Lower leg skin (tissue), 4 donors: ENCODE results near the gene MAP4K2. TPM values are rescaled to one million over a fixed set of nuclear protein-coding genes. Genes with fewer than 3 reads are reported as not detected.

Experiments
- DNase-seq, 2 donors: peaks; one replicate each; pipeline ENCODE4 v3.0.0-alpha.2; 2019; ENCODE audit warnings: low spot score in 2 of 2
- H3K4me3 ChIP-seq: fragments of 200-600 bp; sonication (generic); 2 replicates; pipeline ENCODE4 v1.5.1; 2017; ENCODE audit warnings: mild to moderate bottlenecking, low read depth; ENCODE audit not compliant: poor library complexity, severe bottlenecking
- POLR2A ChIP-seq, 2 donors: fragments of 450-650 bp; IDR thresholded peaks; one replicate each; pipeline ENCODE4 v1.6.1; 2016 to 2017; ENCODE audit warnings: antibody characterized with exemption in 2 of 2, mild to moderate bottlenecking in 1 of 2, moderate library complexity in 1 of 2
- WGBS, 2 donors: methylation state at CpG; one replicate each; pipeline ENCODE4 v1.1.5; 2018; 5-methylcytosine and 5-hydroxymethylcytosine counted together
- intact Hi-C: fragments of 100-400 bp; cut with DNase I; formaldehyde crosslinking; loops from one replicate; pipeline ENCODE4 v1.15.0; 2023; ENCODE audit warnings: low total_unique reads
- total RNA-seq, 4 donors: library from RNA; depleted of rRNA; stranded (reverse); fragments of >200 nt; gene quantifications; one replicate each; pipeline ENCODE4 v1.1.0, GENCODE V29; 2016
- TF ChIP-seq, protein P1 (sequence below), 3 donors: fragments of 450-650 bp; IDR thresholded peaks; one replicate each; pipeline ENCODE4 v1.5.1; 2016; ENCODE audit warnings: antibody characterized with exemption in 3 of 3, mild to moderate bottlenecking in 3 of 3, moderate library complexity in 2 of 3

The MAP4K2 gene
- total RNA-seq, 4 donors from 2014 or later: 9.3 to 29.8 (median 19.5) TPM

DNA sequence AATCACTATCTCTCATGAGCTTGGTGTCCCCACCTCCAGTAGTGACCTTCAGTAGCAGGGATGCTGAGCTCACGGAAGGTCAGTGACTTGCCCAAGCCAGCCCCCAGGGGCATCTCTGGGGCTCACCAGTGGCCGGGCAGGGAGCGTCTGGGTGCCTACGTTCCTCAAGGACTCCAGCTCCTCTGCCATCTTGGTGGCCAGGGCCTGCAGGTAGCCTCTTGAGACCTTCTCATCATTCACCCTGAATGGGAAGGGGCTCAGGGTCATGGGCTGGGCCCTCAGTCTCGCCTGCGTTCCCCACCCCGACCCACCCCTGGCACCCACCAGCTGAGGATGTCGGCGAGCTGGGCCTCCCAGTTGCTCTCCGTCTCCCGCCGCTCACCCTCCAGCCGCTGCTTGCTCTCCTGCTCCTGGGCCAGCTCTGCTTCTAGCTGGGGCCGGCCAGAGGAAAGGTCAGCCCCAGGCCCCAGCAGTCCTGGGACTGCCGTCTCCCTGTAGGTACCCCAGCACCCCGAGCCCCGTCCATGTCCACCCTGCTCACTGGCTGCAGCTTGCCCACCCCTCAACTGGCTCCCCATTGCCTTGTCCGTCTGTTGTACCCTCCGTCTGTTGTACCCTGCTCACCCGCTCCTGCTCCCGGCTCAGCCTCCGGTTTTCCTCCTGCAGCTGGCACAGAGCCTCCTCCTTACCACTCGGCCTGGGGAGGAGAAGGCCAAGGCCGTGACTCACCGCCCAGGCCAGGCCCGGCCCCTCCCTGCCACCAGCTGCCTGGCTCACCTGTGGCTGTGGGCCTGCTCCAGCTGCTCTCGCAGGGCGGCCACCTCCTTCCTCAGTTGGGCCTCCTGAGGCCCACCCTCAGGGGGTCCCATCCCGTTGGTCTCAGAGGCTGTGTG, 32.0 kb upstream of the MAP4K2 start:
- 62 to 77% methylated on average over 26 to 28 of the region's 29 CpGs for WGBS, 2 donors
- intact Hi-C loops: no loop called here
- TF ChIP-seq, protein P1, sequence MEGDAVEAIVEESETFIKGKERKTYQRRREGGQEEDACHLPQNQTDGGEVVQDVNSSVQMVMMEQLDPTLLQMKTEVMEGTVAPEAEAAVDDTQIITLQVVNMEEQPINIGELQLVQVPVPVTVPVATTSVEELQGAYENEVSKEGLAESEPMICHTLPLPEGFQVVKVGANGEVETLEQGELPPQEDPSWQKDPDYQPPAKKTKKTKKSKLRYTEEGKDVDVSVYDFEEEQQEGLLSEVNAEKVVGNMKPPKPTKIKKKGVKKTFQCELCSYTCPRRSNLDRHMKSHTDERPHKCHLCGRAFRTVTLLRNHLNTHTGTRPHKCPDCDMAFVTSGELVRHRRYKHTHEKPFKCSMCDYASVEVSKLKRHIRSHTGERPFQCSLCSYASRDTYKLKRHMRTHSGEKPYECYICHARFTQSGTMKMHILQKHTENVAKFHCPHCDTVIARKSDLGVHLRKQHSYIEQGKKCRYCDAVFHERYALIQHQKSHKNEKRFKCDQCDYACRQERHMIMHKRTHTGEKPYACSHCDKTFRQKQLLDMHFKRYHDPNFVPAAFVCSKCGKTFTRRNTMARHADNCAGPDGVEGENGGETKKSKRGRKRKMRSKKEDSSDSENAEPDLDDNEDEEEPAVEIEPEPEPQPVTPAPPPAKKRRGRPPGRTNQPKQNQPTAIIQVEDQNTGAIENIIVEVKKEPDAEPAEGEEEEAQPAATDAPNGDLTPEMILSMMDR (IDR thresholded peaks at IDR 0.05): no peak
- no peak for TF ChIP-seq POLR2A (IDR thresholded peaks at IDR 0.05)
- DNase-seq: no peak
- H3K4me3 ChIP-seq: no peak overlapping the region

DNA sequence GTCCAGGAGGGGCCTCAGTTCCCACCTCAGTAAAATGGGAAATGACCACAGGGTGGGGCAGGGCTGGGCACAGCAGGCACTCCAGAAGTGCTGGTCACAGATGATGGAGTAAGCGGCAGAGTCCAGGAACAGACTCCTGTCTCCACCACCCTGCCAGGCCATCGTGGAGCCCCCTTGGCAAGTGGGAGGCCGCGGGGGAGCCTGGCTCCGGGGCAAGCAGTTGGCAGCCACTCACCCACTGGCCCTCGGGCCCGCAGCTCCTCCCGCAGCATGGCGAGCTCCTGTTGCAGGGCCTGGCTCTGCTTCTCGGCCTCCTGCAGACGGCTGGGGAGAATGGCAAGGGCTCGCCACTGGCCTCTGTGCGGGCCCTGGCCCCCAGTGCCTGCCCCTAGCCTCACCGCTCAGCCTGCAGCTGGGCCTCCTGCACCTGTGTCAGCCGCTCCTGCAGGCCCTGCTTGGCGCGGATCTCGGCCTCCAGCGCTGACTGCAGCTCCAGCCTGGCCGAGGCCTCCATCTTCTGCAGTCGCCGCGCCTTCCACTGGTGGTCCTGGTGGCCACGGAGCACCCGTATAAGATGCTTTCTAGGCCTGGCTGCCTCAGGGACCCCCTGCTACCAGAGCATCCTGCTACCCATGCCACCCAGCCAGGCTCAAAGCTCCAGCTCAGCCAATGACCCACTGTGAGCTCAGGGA, 31.2 kb upstream of the MAP4K2 start:
- intact Hi-C loops: no loop called here
- DNase-seq: no peak
- WGBS, 2 donors: 89 to 98% methylated on average over 12 to 13 of the region's 25 CpGs
- TF ChIP-seq, protein P1 (IDR thresholded peaks at IDR 0.05): no peak
- no peak for TF ChIP-seq POLR2A (IDR thresholded peaks at IDR 0.05)
- no peak overlapping the region for H3K4me3 ChIP-seq

DNA sequence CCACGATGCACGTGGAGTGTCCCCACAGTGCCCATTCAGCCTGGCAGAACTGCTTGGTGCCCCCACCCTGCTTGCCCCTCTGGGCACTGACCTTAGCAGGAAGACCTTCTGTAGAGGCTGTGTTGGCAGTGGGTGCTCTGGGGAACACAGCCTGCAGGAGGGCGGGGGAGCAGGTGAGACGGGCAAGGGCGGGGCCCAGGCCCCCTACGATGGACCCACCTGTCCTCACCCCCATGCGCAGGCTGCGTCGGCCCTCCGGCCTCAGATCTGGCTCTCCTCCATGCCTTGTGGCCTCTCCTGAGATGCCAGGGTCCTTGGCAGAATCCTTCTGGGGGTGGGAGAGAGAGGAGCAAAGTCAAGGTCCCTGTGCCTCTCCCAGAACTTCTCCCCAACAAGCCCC, 30.5 kb upstream of the MAP4K2 start:
- TF ChIP-seq, protein P1 (IDR thresholded peaks at IDR 0.05): no peak
- intact Hi-C loops: no loop called here
- 84 to 87% methylated on average over 10 of the region's 10 CpGs for WGBS, 2 donors
- DNase-seq: no peak
- no peak overlapping the region for H3K4me3 ChIP-seq

DNA sequence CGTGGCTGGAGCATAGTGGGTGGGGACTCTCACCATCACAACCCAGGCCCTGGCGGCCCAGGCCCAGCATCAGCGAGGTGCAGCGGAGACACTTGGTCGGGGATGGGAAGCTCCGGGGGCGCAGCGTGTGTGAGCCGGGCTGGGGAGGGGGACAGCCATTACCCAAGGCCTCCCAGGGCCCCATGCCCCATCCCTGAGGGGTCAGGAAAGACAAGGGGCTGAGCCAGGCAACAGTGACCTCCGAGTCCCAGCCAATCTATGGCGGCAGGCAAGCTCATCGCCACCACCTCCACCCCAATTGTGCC, 30.1 kb upstream of the MAP4K2 start:
- TF ChIP-seq, protein P1 (IDR thresholded peaks at IDR 0.05): no peak
- no peak for TF ChIP-seq POLR2A (IDR thresholded peaks at IDR 0.05)
- intact Hi-C loops: no loop called here
- 92 to 95% methylated on average over 12 of the region's 12 CpGs for WGBS, 2 donors
- no peak for DNase-seq
- H3K4me3 ChIP-seq: no peak overlapping the region

DNA sequence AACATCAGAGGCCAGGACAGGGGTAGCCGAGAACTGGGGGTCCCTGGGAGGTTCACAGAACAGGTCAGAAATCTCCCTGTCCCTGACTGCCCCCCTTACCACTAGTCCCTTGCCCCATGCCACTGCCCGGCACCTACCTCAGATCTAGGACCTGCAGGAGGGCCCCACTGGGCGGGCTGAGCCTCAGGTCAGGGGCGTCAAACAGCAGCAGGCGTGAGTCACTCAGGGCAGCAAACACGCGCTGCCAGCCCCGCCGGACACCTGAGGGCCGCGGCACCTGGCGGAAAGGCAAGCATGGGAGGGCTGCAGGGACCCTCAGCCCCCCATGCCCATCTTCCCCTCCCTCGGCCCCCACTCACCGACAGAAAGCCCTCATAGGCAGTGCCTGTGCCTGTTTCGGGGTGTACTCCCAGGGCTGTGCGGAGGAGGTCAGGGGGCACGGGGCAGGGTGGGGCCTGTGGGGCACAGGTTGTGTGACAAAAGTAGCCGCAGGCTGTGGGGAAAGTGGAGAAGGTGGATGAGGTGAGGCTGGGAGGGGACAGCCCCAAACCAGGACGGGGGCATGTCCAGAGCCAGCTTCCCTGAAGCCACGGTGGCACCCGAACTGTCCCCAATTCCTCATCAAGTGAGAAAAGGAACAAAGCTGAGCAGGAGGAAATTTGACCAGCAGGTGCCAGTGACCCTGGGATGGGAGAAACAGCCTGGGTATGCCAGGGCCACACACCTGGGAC, 29.6 kb upstream of the MAP4K2 start:
- TF ChIP-seq, protein P1 (IDR thresholded peaks at IDR 0.05): no peak
- no peak for TF ChIP-seq POLR2A (IDR thresholded peaks at IDR 0.05)
- WGBS, 2 donors: 94% methylated on average over 19 to 21 of the region's 21 CpGs
- intact Hi-C loops: no loop called here

More for the DNA sequence above, 29.6 kb upstream of the MAP4K2 start:
- no peak for DNase-seq
- H3K4me3 ChIP-seq: no peak overlapping the region
